Gastrocnemius medialis (tissue), 4 donors: ENCODE results near the gene CBX6.

Experiments
- POLR2A ChIP-seq, 2 donors: fragments of 450-650 bp; IDR thresholded peaks; one replicate each; pipeline ENCODE4 v1.6.1; 2017; ENCODE audit warnings: antibody characterized with exemption in 2 of 2, mild to moderate bottlenecking in 2 of 2, moderate library complexity in 2 of 2
- TF ChIP-seq, protein P1 (sequence below), 5 experiments: fragments of 450-650 bp in 3 of 5; fragments of 200-600 bp in 2 of 5; sonication (generic) in 2 of 5; IDR thresholded peaks in 4 of 5; conservative IDR thresholded peaks in 1 of 5; 1 replicate in 4 of 5; 2 replicates in 1 of 5; pipeline ENCODE4 v1.5.1; 2016 to 2019; ENCODE audit warnings: antibody characterized with exemption in 5 of 5, mild to moderate bottlenecking in 3 of 5, moderate library complexity in 3 of 5

DNA sequence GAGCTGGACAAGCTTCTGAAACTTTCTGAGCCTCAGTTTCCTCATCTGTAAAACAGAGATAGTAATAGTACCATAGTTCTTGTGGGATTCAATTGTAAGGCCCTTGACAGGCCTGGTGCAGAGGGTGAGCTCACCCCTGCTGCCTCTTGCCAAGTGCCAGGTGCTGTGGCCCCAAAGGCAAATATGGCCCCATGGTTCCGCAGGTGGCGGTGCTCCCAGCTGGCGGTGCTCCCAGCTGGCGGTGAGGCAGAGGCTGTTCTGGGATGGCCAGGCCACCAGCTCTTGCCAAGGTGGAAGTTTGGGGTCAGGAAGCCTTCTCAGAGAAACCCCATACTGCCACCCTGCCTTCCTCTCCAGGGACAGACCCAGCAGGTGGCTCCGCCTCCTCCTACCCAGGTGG, 37.0 kb downstream of the CBX6 start:
- TF ChIP-seq, protein P1, sequence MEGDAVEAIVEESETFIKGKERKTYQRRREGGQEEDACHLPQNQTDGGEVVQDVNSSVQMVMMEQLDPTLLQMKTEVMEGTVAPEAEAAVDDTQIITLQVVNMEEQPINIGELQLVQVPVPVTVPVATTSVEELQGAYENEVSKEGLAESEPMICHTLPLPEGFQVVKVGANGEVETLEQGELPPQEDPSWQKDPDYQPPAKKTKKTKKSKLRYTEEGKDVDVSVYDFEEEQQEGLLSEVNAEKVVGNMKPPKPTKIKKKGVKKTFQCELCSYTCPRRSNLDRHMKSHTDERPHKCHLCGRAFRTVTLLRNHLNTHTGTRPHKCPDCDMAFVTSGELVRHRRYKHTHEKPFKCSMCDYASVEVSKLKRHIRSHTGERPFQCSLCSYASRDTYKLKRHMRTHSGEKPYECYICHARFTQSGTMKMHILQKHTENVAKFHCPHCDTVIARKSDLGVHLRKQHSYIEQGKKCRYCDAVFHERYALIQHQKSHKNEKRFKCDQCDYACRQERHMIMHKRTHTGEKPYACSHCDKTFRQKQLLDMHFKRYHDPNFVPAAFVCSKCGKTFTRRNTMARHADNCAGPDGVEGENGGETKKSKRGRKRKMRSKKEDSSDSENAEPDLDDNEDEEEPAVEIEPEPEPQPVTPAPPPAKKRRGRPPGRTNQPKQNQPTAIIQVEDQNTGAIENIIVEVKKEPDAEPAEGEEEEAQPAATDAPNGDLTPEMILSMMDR (IDR thresholded peaks at IDR 0.05 in 4 of 5, conservative IDR thresholded peaks at IDR 0.05 in 1 of 5), result no peak
- no peak for TF ChIP-seq POLR2A (IDR thresholded peaks at IDR 0.05)
